SK-N-SH (cell line): ENCODE measurements around the gene BCAS3. TPM values are rescaled to one million over a fixed set of nuclear protein-coding genes. Genes with fewer than 3 reads are reported as not detected.

Experiments
- CTCF ChIA-PET: fragments of 300-600, 350-600 bp; formaldehyde crosslinking; extraction: SDS; loops from one replicate; lab custom pipeline; 2021; lab: Yijun Ruan, JAX
- POLR2A ChIA-PET: fragments of 350-600 bp; sonication (Branson Sonifier 250); formaldehyde crosslinking; extraction: SDS; loops from one replicate; lab custom pipeline; 2020; ENCODE audit warnings: antibody characterized with exemption, inconsistent platforms; lab: Yijun Ruan, JAX
- DNase-seq: peaks from one replicate; pipeline ENCODE4 v3.0.0; 2012
- H2AFZ ChIP-seq: fragments of 200-600 bp; sonication (generic); 2 replicates; pipeline ENCODE4 v1.8.1; 2016; ENCODE audit warnings: antibody characterized with exemption, mild to moderate bottlenecking, low read depth
- H3F3A ChIP-seq: fragments of 200-600 bp; sonication (generic); replicated peaks from 2 replicates; pipeline ENCODE3; 2016; ENCODE audit warnings: antibody characterized with exemption, mild to moderate bottlenecking; ENCODE audit not compliant: insufficient read depth
- H3K27ac ChIP-seq, 2 experiments: fragments of 200-500 bp in 1 of 2; fragments of 200-600 bp in 1 of 2; sonication (Bioruptor generic) in 1 of 2; sonication (generic), shearing (Covaris generic) in 1 of 2; 2 replicates each; pipeline versions ENCODE4 v1.5.1 to v1.6.1; 2014 to 2016; ENCODE audit warnings: low read depth in 2 of 2, inconsistent platforms in 1 of 2, low read length in 1 of 2, mild to moderate bottlenecking in 1 of 2, mixed read lengths in 1 of 2
- H3K27me3 ChIP-seq: fragments of 200-600 bp; sonication (generic), shearing (Covaris generic); 2 replicates; pipeline ENCODE4 v1.6.1; 2016; ENCODE audit warnings: mixed run types; ENCODE audit not compliant: insufficient read depth
- H3K36me3 ChIP-seq, 2 experiments: fragments of 200-500 bp in 1 of 2; fragments of 200-600 bp in 1 of 2; sonication (Bioruptor generic) in 1 of 2; sonication (generic) in 1 of 2; replicated peaks in 1 of 2; 2 replicates each; pipeline versions ENCODE3 to v1.5.1; 2014 to 2016; ENCODE audit warnings: low read length in 1 of 2, mild to moderate bottlenecking in 1 of 2; ENCODE audit not compliant: insufficient read depth in 2 of 2, control insufficient read depth in 1 of 2
- H3K4me1 ChIP-seq, 2 experiments: fragments of 200-500 bp in 1 of 2; fragments of 200-600 bp in 1 of 2; sonication (Bioruptor generic) in 1 of 2; sonication (generic), shearing (Covaris generic) in 1 of 2; 2 replicates each; pipeline versions ENCODE4 v1.5.1 to v1.6.1; 2014 to 2016; ENCODE audit warnings: low read depth in 1 of 2, low read length in 1 of 2, mixed run types in 1 of 2; ENCODE audit not compliant: insufficient read depth in 2 of 2, control insufficient read depth in 1 of 2
- H3K4me2 ChIP-seq: fragments of 200-600 bp; sonication (generic), shearing (Covaris generic); 2 replicates; pipeline ENCODE4 v1.6.1; 2017; ENCODE audit warnings: mixed run types
- H3K4me3 ChIP-seq, 2 experiments: fragments of 200-500 bp in 1 of 2; fragments of 200-600 bp in 1 of 2; sonication (Bioruptor generic) in 1 of 2; sonication (generic), shearing (Covaris generic) in 1 of 2; 2 replicates each; pipeline versions ENCODE4 v1.5.1 to v1.8.1; 2014 to 2016; ENCODE audit warnings: low read depth in 2 of 2, inconsistent platforms in 1 of 2, low read length in 1 of 2, mild to moderate bottlenecking in 1 of 2, mixed read lengths in 1 of 2, moderate library complexity in 1 of 2
- H3K79me2 ChIP-seq: fragments of 200-600 bp; sonication (generic); 2 replicates; pipeline ENCODE4 v1.8.1; 2017; ENCODE audit warnings: mild to moderate bottlenecking; ENCODE audit not compliant: insufficient read depth
- H3K9ac ChIP-seq: fragments of 200-600 bp; sonication (generic); 2 replicates; pipeline ENCODE4 v1.6.1; 2017; ENCODE audit warnings: mixed run types
- H3K9me2 ChIP-seq: fragments of 200-600 bp; sonication (generic); 2 replicates; pipeline ENCODE4 v1.6.1; 2017; ENCODE audit warnings: mixed run types
- H3K9me3 ChIP-seq: fragments of 200-600 bp; sonication (generic); 2 replicates; pipeline ENCODE4 v1.6.1; 2017; ENCODE audit warnings: mixed run types, mild to moderate bottlenecking, moderate library complexity
- H4K20me1 ChIP-seq: fragments of 200-600 bp; sonication (generic); 2 replicates; pipeline ENCODE4 v1.6.1; 2017; ENCODE audit warnings: mild to moderate bottlenecking, mixed run types; ENCODE audit not compliant: insufficient read depth
- CHD2 ChIP-seq: fragments of 150-350 bp; IDR thresholded peaks from 2 replicates; pipeline ENCODE4 v1.6.1; 2018; ENCODE audit warnings: low read length; ENCODE audit not compliant: partially characterized antibody
- CTCF ChIP-seq: fragments of 200-600 bp; sonication (generic); IDR thresholded peaks from 2 replicates; pipeline ENCODE4 v1.6.1; 2017; ENCODE audit warnings: antibody characterized with exemption, mild to moderate bottlenecking, moderate library complexity
- EZH2phosphoT487 ChIP-seq: fragments of 200-600 bp; sonication (generic); IDR thresholded peaks from 2 replicates; pipeline ENCODE4 v1.6.1; 2017; ENCODE audit warnings: low read depth, mixed run types, mild to moderate bottlenecking, antibody characterized with exemption, moderate library complexity, borderline replicate concordance
- FOSL2 ChIP-seq: IDR thresholded peaks from 2 replicates; pipeline ENCODE4 v1.4.0; 2012; ENCODE audit warnings: low read depth, mild to moderate bottlenecking, moderate library complexity, borderline replicate concordance
- FOXM1 ChIP-seq: IDR thresholded peaks from 2 replicates; pipeline ENCODE4 v1.4.0; 2012; ENCODE audit warnings: low read depth, mild to moderate bottlenecking
- GABPA ChIP-seq: IDR thresholded peaks from 2 replicates; pipeline ENCODE4 v1.4.0; 2012; ENCODE audit warnings: low read depth, mild to moderate bottlenecking
- GATA2 ChIP-seq: sonication (generic); formaldehyde crosslinking; IDR thresholded peaks from 2 replicates; pipeline ENCODE4 v1.5.0; 2020; ENCODE audit warnings: mild to moderate bottlenecking, missing genetic modification reagents
- JUND ChIP-seq: IDR thresholded peaks from 2 replicates; pipeline ENCODE4 v1.4.0; 2012
- MAX ChIP-seq: IDR thresholded peaks from 2 replicates; pipeline ENCODE4 v1.4.0; 2012; ENCODE audit warnings: low read depth
- MXI1 ChIP-seq: IDR thresholded peaks from 2 replicates; pipeline ENCODE4 v1.6.1; 2012; ENCODE audit warnings: mild to moderate bottlenecking, low read depth, low read length, improper control_type of control experiment
- NFIC ChIP-seq: IDR thresholded peaks from 2 replicates; pipeline ENCODE4 v1.4.0; 2012; ENCODE audit warnings: borderline replicate concordance
- NRF1 ChIP-seq: IDR thresholded peaks from 2 replicates; pipeline ENCODE4 v1.6.1; 2012; ENCODE audit warnings: low read depth, mild to moderate bottlenecking, low read length
- PBX3 ChIP-seq: IDR thresholded peaks from 2 replicates; pipeline ENCODE4; 2012
- POLR2AphosphoS5 ChIP-seq: IDR thresholded peaks from 2 replicates; pipeline ENCODE4 v1.6.1; 2012; ENCODE audit warnings: low read depth, low read length
- RAD21 ChIP-seq: IDR thresholded peaks from 2 replicates; pipeline ENCODE4 v1.6.1; 2012; ENCODE audit warnings: mild to moderate bottlenecking, low read length
- RXRA ChIP-seq: IDR thresholded peaks from 2 replicates; pipeline ENCODE4 v1.4.0; 2012; ENCODE audit warnings: low read depth, mild to moderate bottlenecking, borderline replicate concordance
- TAF1 ChIP-seq: IDR thresholded peaks from 2 replicates; pipeline ENCODE4 v1.6.1; 2012; ENCODE audit warnings: low read depth, mild to moderate bottlenecking, low read length, moderate library complexity, borderline replicate concordance
- TEAD4 ChIP-seq: IDR thresholded peaks from 2 replicates; pipeline ENCODE4 v1.4.0; 2012; ENCODE audit warnings: mild to moderate bottlenecking, borderline replicate concordance; ENCODE audit not compliant: insufficient read depth
- USF1 ChIP-seq: IDR thresholded peaks from 2 replicates; pipeline ENCODE4 v1.4.0; 2012; ENCODE audit warnings: low read depth, borderline replicate concordance
- USF2 ChIP-seq: fragments of 150-350 bp; IDR thresholded peaks from 2 replicates; pipeline ENCODE4 v1.6.1; 2017; ENCODE audit warnings: antibody characterized with exemption, low read length, low read depth, borderline replicate concordance
- WGBS: methylation state at CpG from one replicate; pipeline ENCODE4 v1.1.6; 2017; ENCODE audit warnings: low lambda C conversion rate; 5-methylcytosine and 5-hydroxymethylcytosine counted together
- polyA plus RNA-seq, 3 experiments: library from polyadenylated mRNA; depleted of rRNA; stranded (reverse); fragments of >200 nt; gene quantifications; 2 replicates each; pipeline ENCODE4 v1.2.3, GENCODE V29; 2012
- TF ChIP-seq, protein P1 (sequence below): fragments of 150-350 bp; IDR thresholded peaks from 2 replicates; pipeline ENCODE4 v1.6.1; 2016; ENCODE audit warnings: mild to moderate bottlenecking, low read depth, low read length

BCAS3 gene
- polyA plus RNA-seq, 1 of the 3 experiments (the other 2 are of a cell fraction) = 5.9 TPM

DNA sequence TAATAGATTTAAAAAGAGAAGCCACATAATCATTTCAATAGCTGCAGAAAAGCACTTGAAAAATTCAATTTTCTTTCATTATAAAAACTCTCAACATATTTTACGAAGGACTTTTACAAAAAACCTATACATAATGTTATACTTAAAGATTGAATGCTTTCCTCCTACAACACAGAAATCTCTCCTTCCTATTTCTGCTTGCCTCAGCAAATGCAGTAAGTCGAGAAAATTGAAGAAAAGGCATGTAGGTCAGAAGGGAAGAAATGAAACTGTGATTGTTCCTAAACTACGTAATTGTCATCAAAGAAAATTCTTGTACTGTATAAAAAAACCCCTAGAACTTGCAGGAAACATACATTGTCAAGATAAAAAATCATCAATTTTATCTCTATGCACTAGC lies 267.1 kb downstream of the BCAS3 start:
- WGBS = 94% methylated on average over 3 of the region's 3 CpGs
- Histone ChIP-seq H3K9me2 (no peaks in the 10 kb centered on the region), H3K79me2 (no peaks in the 10 kb centered on the region), H3K4me2 (no peak overlapping the region), H3K9ac (no peak overlapping the region), H3K4me1 (peaks cover 3 to 4% of the 10 kb centered on the region in 2 experiments; a peak in 2 of 4 replicates), H3K27ac (no peak overlapping the region), H4K20me1 (no peaks in the 10 kb centered on the region), H3F3A (peaks cover 14% of the 10 kb centered on the region), H2AFZ (no peak overlapping the region), H3K4me3 (no peak overlapping the region), H3K9me3 (no peaks in the 10 kb centered on the region), H3K36me3 (no peaks in the 10 kb centered on the region), H3K27me3 (no peaks in the 10 kb centered on the region)
- CTCF ChIA-PET = interaction anchor here (1.4 kb wide), 1 partner anchor 10 kb away, joined by 4 read pairs; no protein-coding TSS in a partner anchor
- POLR2A ChIA-PET = no interaction called here
- no peak for DNase-seq
- TF ChIP-seq CHD2 (no peak), USF1 (no peak), FOSL2 (no peak), RAD21 (no peak), GATA2 (no peak), FOXM1 (no peak), USF2 (no peak), NRF1 (no peak), GABPA (no peak), POLR2AphosphoS5 (no peak), EZH2phosphoT487 (no peak), MAX (no peak), PBX3 (no peak), NFIC (no peak), TAF1 (no peak)

DNA sequence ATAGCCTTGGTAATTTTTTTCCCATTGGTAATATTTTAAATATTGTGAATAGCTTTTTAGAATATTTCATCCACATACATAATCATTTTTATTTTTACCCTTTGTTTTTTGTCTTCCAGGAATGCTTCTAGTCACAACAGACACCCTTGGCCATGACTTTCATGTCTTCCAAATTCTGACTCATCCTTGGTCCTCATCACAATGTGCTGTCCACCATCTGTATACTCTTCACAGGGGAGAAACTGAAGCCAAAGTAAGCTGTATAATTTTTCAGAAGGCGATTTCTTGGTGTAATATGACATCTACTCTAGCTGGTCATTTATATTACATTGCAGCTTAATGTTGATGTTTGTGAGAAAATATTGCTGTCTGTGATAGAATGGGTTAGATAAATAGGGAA lies 269.4 kb downstream of the BCAS3 start:
- DNase-seq = peak; percentile 9

More for the DNA sequence above, 269.4 kb downstream of the BCAS3 start:
- H4K20me1 ChIP-seq = no peaks in the 10 kb centered on the region
- no peak overlapping the region for H3K9ac ChIP-seq
- H3K9me3 ChIP-seq = no peaks in the 10 kb centered on the region
- H3K36me3 ChIP-seq = no peaks in the 10 kb centered on the region
- ChIA-PET CTCF (interaction anchor here (0.9 to 1.8 kb wide), 4 partner anchors 24 to 226 kb away, joined by 3 to 9 read pairs (median 6); no protein-coding TSS in a partner anchor), POLR2A (no interaction called here)
- peaks cover 14% of the 10 kb centered on the region for H3F3A ChIP-seq
- H3K27me3 ChIP-seq = no peaks in the 10 kb centered on the region
- TF ChIP-seq FOSL2 = peak; percentile 5; the same call in 1 of the 2 replicates
- TF ChIP-seq MXI1 = no peak
- peak; percentile 22; the same call in 1 of the 2 replicates for TF ChIP-seq JUND
- no peak for TF ChIP-seq TEAD4
- TF ChIP-seq RXRA = no peak
- TF ChIP-seq, protein P1, sequence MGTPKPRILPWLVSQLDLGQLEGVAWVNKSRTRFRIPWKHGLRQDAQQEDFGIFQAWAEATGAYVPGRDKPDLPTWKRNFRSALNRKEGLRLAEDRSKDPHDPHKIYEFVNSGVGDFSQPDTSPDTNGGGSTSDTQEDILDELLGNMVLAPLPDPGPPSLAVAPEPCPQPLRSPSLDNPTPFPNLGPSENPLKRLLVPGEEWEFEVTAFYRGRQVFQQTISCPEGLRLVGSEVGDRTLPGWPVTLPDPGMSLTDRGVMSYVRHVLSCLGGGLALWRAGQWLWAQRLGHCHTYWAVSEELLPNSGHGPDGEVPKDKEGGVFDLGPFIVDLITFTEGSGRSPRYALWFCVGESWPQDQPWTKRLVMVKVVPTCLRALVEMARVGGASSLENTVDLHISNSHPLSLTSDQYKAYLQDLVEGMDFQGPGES = no peak
- TF ChIP-seq CTCF = no peak
- no peak overlapping the region for H3K4me2 ChIP-seq
- 92% methylated on average over 1 of the region's 1 CpG for WGBS
- H3K79me2 ChIP-seq = no peaks in the 10 kb centered on the region
- H2AFZ ChIP-seq = no peak overlapping the region
- H3K27ac ChIP-seq = 0 out of 4 replicates have a peak overlapping the region, but pooled peaks of 1 of the 2 experiments have one; percentile 8
- H3K4me3 ChIP-seq = no peak overlapping the region
- H3K9me2 ChIP-seq = no peaks in the 10 kb centered on the region
- peaks cover 3 to 4% of the 10 kb centered on the region in 2 experiments; a peak in 2 of 4 replicates for H3K4me1 ChIP-seq
